GM19395 (cell line): ENCODE results near the gene FBXO2.

Experiments
- ATAC-seq: cut with Tn5 transposase; IDR thresholded peaks from one replicate; pipeline ENCODE4 v1.9.1; 2021; ENCODE audit warnings: mild to moderate bottlenecking, moderate library complexity; ENCODE audit not compliant: unreplicated experiment

FBXO2 gene

DNA sequence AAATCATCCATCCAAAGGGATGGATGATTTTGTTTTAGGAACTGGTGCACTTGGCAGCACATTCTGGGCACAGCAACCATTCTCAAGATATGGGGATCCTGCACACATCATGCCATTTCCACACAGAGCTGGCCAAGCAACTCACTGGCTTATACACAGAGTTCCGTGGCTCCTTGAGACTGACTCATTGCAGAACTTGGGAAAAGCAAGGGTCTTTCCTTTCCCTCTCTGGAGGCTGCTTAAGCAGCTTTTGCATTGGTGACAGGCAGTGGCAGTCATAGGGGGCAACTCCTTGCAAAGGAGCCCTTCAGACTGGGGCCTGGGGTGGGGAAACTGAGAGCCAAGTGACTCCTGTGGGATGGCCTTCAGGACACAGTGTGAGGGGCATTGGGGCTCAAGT, 28.6 kb upstream of the FBXO2 start:
- ATAC-seq = no peak

- ATAC-seq = no peak
These were observed 28.1 kb upstream of the FBXO2 start for GRCh38 chr1:11682287-11682771.

DNA sequence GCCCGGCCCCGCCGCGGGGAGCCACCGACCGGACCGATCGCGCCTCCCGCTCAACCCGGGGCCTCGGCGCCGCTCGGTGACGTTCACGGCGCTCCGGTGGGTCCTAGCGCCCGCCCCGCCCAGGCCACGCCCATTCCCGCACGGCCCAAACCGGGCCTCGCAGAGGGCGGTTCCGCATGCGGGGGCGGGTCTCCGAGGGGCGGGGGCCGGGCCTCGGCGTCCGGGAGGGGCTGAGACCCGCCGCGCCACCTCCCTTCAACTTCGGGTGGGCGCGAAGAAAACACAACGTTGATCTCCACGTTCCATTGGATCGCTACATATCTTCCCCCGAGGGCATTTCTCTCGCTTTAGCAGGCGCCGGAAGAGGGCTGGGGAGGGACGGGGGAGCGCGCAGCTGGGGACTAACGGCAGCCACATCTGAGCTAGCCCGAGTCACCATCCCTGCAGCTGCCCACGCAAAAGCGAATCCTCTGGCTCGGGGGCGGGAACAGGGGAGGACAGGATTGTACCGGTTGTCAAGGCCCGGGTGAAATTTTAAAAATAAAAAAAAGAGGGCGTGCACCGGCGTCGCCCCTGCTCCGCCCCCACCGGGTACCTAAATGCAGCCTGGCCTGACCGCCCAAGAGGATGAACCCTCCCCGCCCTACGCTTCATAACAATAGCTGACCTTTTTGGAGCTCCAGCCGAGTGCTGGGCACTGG, 27.0 kb upstream of the FBXO2 start, which contains the start of gene MAD2L2:
TSS of gene MAD2L2 (minus strand) at position 78 of the 701 bp plus-strand sequence. CDS start 547 bp downstream, outside the sequence.
- peak; percentile 79 for ATAC-seq

GRCh38 chr1:11680270-11681070, 26.2 kb upstream of the FBXO2 start:
- peak; percentile 20 for ATAC-seq

GRCh38 chr1:11678442-11678841, 24.2 kb upstream of the FBXO2 start:
- no peak for ATAC-seq

GRCh38 chr1:11676386-11677103, 22.3 kb upstream of the FBXO2 start:
- ATAC-seq = no peak

DNA sequence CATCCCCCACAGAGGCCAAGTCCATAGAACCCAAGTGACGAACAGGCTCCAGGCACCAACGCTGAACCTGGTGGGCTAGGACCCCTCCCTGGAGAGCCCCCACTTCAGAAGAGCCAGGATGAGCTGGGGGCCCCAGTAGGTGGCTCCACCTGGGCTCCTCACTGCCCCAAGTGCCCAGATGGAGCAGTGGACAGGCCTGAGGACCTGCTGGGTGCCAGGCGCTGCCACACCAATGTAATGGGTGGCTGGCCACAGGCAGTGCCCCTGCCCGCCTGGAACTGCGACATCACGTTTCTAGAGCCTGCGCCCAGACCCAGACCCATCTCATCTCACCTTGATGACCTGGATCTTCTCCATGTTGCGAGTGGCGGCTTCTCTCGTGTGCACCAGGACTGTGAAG, 21.1 kb upstream of the FBXO2 start:
- no peak for ATAC-seq

GRCh38 chr1:11674488-11674887, 20.3 kb upstream of the FBXO2 start:
- no peak for ATAC-seq

DNA sequence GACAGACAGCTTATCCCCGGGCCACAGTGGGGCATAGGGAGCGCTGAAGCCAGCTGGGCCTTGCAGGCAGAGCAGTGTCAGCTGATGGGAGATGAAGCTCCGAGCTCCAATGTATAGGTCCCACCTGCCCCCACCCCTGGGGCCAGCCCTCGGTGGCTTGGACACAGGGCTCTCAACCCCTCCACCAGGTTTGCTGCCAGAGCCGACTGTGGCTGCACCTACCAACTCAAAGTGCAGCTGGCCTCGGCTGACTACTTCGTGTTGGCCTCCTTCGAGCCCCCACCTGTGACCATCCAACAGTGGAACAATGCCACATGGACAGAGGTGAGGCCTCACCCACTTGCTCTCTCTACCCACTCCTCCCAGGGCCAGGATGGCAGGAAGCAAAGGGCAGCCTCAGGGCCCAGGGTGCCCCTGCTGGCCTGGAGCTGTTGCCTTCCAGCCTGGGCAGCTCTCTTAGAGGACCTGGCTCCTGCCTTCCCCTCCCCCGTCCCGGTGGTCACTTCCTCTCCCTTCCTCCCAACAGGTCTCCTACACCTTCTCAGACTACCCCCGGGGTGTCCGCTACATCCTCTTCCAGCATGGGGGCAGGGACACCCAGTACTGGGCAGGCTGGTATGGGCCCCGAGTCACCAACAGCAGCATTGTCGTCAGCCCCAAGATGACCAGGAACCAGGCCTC, 19.0 kb upstream of the FBXO2 start:
- no peak for ATAC-seq

DNA sequence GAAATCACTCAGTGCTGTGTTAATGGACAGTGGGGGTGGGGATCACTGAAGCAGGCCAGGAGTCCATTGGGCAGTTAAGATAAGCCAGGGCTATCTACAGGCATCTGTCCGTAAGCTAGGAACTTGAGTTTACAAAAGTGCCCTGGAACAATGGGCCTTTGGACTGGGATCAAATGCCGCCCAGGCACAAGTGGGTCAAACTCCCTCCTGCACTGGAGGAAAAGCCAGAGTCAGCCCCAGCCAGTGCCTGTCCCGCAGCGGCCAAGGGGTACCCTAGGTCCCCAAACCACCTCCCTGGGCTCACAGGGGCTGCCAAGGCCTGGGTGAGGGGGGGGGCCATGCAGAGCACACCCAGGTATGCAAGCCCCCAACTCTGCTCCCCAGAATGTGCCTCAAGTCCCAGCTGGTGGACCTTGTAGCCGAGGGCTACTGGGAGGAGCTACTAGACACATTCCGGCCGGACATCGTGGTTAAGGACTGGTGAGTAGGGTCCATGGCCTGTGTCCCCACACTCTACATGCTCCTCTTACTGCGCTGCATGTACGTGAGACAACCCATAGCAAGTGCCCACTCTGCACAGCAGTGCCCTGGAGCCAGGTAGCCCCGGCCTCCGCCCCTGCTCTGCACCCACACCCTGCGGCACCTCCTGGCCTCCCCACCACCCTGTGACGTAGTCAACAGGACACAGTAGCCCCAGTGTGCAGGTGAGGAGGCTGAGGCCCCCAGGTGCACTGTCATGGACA, 17.5 kb upstream of the FBXO2 start:
- no peak for ATAC-seq

- no peak for ATAC-seq
These were observed 16.9 kb upstream of the FBXO2 start for GRCh38 chr1:11671205-11671543.

GRCh38 chr1:11670747-11671146, 16.5 kb upstream of the FBXO2 start:
- no peak for ATAC-seq

DNA sequence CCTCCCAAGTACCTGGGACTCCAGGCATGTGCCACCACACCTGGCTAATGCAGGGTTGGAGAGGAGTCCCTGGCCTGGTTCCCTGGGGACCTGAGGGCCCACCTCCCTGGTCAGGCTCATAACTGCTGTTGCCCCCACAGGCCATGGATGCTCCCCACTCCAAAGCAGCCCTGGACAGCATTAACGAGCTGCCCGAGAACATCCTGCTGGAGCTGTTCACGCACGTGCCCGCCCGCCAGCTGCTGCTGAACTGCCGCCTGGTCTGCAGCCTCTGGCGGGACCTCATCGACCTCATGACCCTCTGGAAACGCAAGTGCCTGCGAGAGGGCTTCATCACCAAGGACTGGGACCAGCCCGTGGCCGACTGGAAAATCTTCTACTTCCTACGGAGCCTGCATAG, 14.3 kb upstream of the FBXO2 start:
- ATAC-seq = no peak

DNA sequence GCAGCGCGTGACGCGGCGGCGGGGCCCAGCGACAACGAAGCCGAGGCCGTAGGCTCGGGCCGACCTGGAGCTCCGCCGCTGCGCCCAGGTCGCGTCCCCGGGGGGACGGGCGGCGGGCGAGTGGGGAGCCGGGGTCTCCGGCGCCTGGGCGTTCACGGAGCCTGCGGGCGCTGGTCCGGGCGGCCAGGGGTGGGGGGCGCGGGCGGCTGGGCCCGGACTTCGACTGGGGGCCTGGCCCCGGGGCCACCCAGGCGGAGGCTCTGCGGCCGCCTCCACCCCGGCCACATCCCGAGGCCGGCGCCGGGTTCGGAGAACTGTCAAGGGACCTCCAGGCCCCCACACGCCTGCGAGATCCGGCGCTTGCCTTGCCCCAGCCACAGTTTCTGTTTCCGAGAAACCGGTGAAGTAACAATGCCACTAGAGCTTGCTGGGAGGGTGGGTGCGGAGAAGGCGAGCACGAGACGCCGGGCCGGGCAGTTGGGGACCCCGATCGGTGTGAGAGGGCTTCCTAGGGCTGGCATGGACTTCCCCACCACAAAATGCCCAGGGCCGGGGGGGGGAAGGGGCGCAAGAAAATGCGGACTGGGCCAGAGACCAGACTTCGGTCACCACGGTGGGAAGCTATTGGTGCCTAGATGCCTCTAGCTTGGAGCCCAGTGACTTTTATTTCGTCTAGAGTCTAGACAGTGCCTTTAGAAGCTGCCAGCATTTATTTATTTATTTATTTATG, 10.3 kb upstream of the FBXO2 start:
- peak; percentile 59 for ATAC-seq

- ATAC-seq = no peak
These were observed 6.9 kb upstream of the FBXO2 start for GRCh38 chr1:11661103-11661502.

DNA sequence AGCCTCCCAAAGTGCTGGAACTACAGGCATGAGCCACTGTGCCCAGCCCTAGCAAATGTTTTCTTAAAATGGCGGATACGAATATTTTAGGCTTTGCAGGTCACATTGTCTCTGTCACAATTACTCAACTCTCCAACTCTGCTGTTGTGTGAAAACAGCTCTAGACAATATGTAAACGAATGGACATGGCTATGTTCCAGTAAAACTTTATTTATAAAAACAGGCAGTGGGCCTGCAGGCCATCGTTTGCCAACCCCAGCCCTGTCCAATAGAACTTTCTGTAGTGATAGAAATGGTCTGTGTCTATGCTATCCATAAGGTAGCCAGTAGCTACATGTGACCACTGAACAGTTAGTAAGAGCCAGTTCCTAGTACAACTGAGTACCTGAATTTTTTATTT, 5.5 kb upstream of the FBXO2 start:
- no peak for ATAC-seq

GRCh38 chr1:11658542-11658941, 4.3 kb upstream of the FBXO2 start:
- no peak for ATAC-seq

GRCh38 chr1:11657654-11658053, 3.4 kb upstream of the FBXO2 start:
- ATAC-seq = no peak

DNA sequence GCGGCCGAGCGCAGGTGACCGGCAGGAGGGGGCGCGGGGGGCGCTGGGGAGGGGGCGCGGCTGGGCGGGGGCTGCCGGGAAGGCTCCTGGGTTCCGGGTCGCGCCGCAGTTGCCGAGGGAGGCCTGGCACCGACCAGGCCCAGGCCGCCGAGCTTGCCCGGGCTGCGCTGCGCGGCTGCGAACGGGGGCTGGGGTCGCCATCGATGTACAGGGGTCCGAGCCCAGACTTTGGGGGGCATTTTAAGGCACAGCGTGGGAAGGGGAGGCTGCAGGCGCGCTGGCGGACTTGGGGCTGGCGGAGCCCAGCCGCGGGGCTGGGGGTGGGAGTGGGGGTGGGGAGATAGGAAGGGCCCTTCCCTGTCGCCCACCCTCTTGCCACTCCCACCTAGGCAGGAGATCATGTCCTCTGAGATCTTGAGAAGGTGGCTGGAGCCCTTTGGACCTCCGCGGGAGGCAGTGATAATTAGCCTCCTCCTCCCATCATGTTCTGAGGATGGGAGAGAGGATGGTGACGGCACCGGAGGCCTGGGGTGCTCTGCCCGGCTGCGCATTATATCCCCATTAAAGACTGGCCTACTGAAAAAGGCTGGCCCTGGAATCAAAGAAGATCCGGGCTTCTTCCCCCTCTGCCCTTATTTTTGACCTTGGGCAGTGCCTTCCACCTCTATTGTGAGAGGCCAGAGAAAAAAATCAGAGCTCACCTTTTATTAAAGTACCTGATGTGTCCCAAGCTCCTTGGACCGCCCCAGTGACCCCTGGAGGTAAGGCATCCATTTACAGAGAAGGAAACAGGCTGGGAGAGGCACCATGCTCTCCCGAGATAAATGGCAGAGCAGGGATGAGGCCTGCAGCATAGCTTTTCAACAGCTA, 945 bp upstream of the FBXO2 start:
- ATAC-seq = no peak
